Activated B cell treated with CpG ODN at 0.5 μM for 24 hours (primary cell): ENCODE measurements around the gene SMARCC1. TPM values are rescaled to one million over a fixed set of nuclear protein-coding genes. Genes with fewer than 3 reads are reported as not detected.

Source experiments
- ATAC-seq: fragments of 200-7000 bp; cut with Tn5 transposase; one replicate; pipeline ENCODE4 v1.10.0; 2021; ENCODE audit warnings: low read depth, mild to moderate bottlenecking, moderate library complexity
- CTCF ChIA-PET: fragments of 350-600 bp; sonication (Branson Sonifier 250); formaldehyde crosslinking; loops from one replicate; lab custom pipeline; 2021; ENCODE audit warnings: antibody characterized with exemption; lab: Charles Lee
- POLR2A ChIA-PET: fragments of 350-600 bp; sonication (Branson Sonifier 250); formaldehyde crosslinking; loops from one replicate; lab custom pipeline; 2021; ENCODE audit warnings: antibody characterized with exemption; lab: Charles Lee
- DNase-seq: peaks from one replicate; pipeline ENCODE4 v3.0.0; 2022
- H3K27ac Mint-ChIP-seq: one replicate; pipeline ENCODE4 v1.8.0; 2020; ENCODE audit warnings: mixed read lengths
- H3K27me3 Mint-ChIP-seq: one replicate; pipeline ENCODE4 v1.8.0; 2021; ENCODE audit warnings: mixed read lengths
- H3K36me3 Mint-ChIP-seq: one replicate; pipeline ENCODE4 v1.8.0; 2021; ENCODE audit warnings: low read depth, mixed read lengths
- H3K4me1 Mint-ChIP-seq: one replicate; pipeline ENCODE4 v1.8.0; 2021; ENCODE audit warnings: mixed read lengths
- H3K4me3 Mint-ChIP-seq: one replicate; pipeline ENCODE4 v1.8.0; 2020; ENCODE audit warnings: mild to moderate bottlenecking, mixed read lengths
- H3K9me3 Mint-ChIP-seq: one replicate; pipeline ENCODE4 v1.8.0; 2020; ENCODE audit warnings: mixed read lengths
- CTCF ChIP-seq: fragments of 200-600 bp; IDR thresholded peaks from one replicate; pipeline ENCODE4 v1.8.0; 2022; ENCODE audit warnings: antibody characterized with exemption, mild to moderate bottlenecking
- intact Hi-C: fragments of 100-400 bp; cut with micrococcal nuclease; formaldehyde crosslinking; loops from one replicate; pipeline ENCODE4 v1.15.1; 2024
- total RNA-seq: library from RNA; stranded (reverse); gene quantifications from 2 replicates; pipeline ENCODE4 v1.2.3, GENCODE V29; 2022

The SMARCC1 gene
- total RNA-seq, 1 donor from 2014 or later = 136 TPM

- no peak overlapping the region for H3K27ac Mint-ChIP-seq
- ATAC-seq = no peak
These were observed 32.0 kb upstream of the SMARCC1 start for GRCh38 chr3:47813551-47814177.

GRCh38 chr3:47804577-47804976 lies 22.9 kb upstream of the SMARCC1 start:
- ChIA-PET POLR2A (no interaction called here), CTCF (no interaction called here)

More at GRCh38 chr3:47813551-47814177, 32.0 kb upstream of the SMARCC1 start:
- H3K4me1 Mint-ChIP-seq = no peaks in the 10 kb centered on the region
- H3K4me3 Mint-ChIP-seq = no peak overlapping the region
- CTCF ChIA-PET = no interaction called here
- TF ChIP-seq CTCF = no peak
- peaks cover 53% of the 10 kb centered on the region for H3K36me3 Mint-ChIP-seq
- intact Hi-C loops = no loop called here
- DNase-seq = no peak
- no peaks in the 10 kb centered on the region for H3K27me3 Mint-ChIP-seq
- POLR2A ChIA-PET = interaction anchor here (0.6 kb wide), 1 partner anchor 117 kb away, joined by 7 read pairs; no protein-coding TSS in a partner anchor
- H3K9me3 Mint-ChIP-seq = no peaks in the 10 kb centered on the region

GRCh38 chr3:47803480-47804025 lies 21.9 kb upstream of the SMARCC1 start:
- POLR2A ChIA-PET = no interaction called here
- Mint-ChIP-seq H3K27me3 (no peaks in the 10 kb centered on the region), H3K9me3 (no peaks in the 10 kb centered on the region), H3K4me1 (peaks cover 20% of the 10 kb centered on the region), H3K36me3 (peaks cover 13% of the 10 kb centered on the region), H3K27ac (peak overlapping the region; percentile 92), H3K4me3 (peak overlapping the region; percentile 93)
- DNase-seq (no peak), ATAC-seq (no peak)
- CTCF ChIA-PET = no interaction called here
- intact Hi-C loops = loop anchor here (1.0 kb wide), 5 partner anchors 14 to 290 kb away; partner anchors contain the start of genes ELP6 and SMARCC1
- no peak for TF ChIP-seq CTCF

More at GRCh38 chr3:47804577-47804976, 22.9 kb upstream of the SMARCC1 start:
- Mint-ChIP-seq H3K27me3 (no peaks in the 10 kb centered on the region), H3K27ac (peak overlapping the region; percentile 92), H3K36me3 (peaks cover 17% of the 10 kb centered on the region), H3K4me1 (peaks cover 20% of the 10 kb centered on the region), H3K4me3 (peak overlapping the region; percentile 46), H3K9me3 (no peaks in the 10 kb centered on the region)
- no peak for TF ChIP-seq CTCF
- no peak for ATAC-seq
- DNase-seq = no peak
- intact Hi-C loops = no loop called here

- POLR2A ChIA-PET = interaction anchor here (0.5 to 1.7 kb wide), 3 partner anchors 22 to 442 kb away, joined by 3 to 13 read pairs (median 12); no protein-coding TSS in a partner anchor
- ATAC-seq = peak; percentile 93
- H3K9me3 Mint-ChIP-seq = no peaks in the 10 kb centered on the region
These were observed 21.2 kb upstream of the SMARCC1 start, which contains the start of gene DHX30 for GRCh38 chr3:47802734-47803479. Gene DHX30 (plus strand): TSS chr3:47803138. CDS start chr3:47810684, 7,546 bp downstream.

More at GRCh38 chr3:47802734-47803479, 21.2 kb upstream of the SMARCC1 start, which contains the start of gene DHX30:
- CTCF ChIA-PET = no interaction called here
- no peak for TF ChIP-seq CTCF
- peaks cover 20% of the 10 kb centered on the region for H3K4me1 Mint-ChIP-seq
- H3K4me3 Mint-ChIP-seq = peak within 1 kb of the TSS; percentile 93
- no peaks in the 10 kb centered on the region for H3K27me3 Mint-ChIP-seq
- peak within 1 kb of the TSS; percentile 92 for H3K27ac Mint-ChIP-seq
- DNase-seq = peak; percentile 87
- intact Hi-C loops = loop anchor here (1.0 kb wide), 5 partner anchors 14 to 290 kb away; partner anchors contain the start of genes ELP6 and SMARCC1
- peaks cover 13% of the 10 kb centered on the region for H3K36me3 Mint-ChIP-seq
